Stimulated activated effector memory CD8-positive, alpha-beta T cell treated with anti-CD3 and anti-CD28 coated beads, Interleukin-12 subunit alpha, Interleukin-12 subunit beta, amount 100 ng/mL, for 72 hours (primary cell): ENCODE measurements around the gene KHDC4.
"Not testable (repeated sequence)": the region's sequence is repeated elsewhere in the genome, so short reads cannot be mapped to it uniquely, and the experiment has no call there.

ENCODE experiments used
- ATAC-seq: fragments of 150-1000 bp; cut with Tn5 transposase; 2 replicates; pipeline ENCODE4 v1.10.0; 2021
- DNase-seq, 2 donors: peaks; one replicate each; pipeline ENCODE4 v3.0.0; 2021 to 2022; ENCODE audit warnings: low spot score in 2 of 2
- H3K27ac Mint-ChIP-seq: one replicate; pipeline ENCODE4 v1.8.0; 2022; ENCODE audit warnings: mild to moderate bottlenecking, mixed read lengths
- H3K36me3 Mint-ChIP-seq: one replicate; pipeline ENCODE4 v1.8.0; 2022; ENCODE audit warnings: mild to moderate bottlenecking, mixed read lengths
- H3K4me1 Mint-ChIP-seq: one replicate; pipeline ENCODE4 v1.8.0; 2022; ENCODE audit warnings: mixed read lengths
- H3K4me3 Mint-ChIP-seq: one replicate; pipeline ENCODE4 v1.8.0; 2022; ENCODE audit warnings: mild to moderate bottlenecking, mixed read lengths
- H3K9me3 Mint-ChIP-seq: one replicate; pipeline ENCODE4 v1.8.0; 2022; ENCODE audit warnings: mixed read lengths

KHDC4 gene

DNA sequence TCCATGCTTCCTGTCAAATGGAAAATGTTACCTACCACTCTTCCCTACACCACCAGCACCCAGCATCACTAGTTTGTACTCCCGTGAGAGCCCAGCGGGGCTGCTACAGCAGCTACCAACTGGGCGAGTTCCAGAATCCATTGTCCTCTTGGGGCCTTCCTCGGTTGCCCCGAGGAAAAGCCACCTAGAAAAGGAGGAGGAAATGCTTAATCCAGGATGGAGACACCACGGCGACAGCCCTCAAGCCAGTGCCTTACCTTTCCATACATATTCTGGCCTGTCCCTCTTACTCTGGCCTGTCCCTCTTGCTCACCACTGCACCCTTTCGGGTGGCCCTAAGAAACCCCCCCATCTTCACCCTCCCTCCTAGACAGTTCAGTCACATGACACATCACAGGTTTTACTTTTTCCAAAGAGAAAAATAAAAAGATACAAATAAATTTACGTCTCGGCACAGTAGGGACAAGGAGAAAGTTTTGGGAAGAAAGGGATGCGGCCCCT lies 23.5 kb downstream of the KHDC4 start:
- Mint-ChIP-seq H3K36me3 (no peaks in the 10 kb centered on the region), H3K27ac (peak overlapping the region; percentile 98), H3K4me3 (peak overlapping the region; percentile 95), H3K9me3 (no peaks in the 10 kb centered on the region), H3K4me1 (peaks cover 24% of the 10 kb centered on the region)
- ATAC-seq = peak; percentile 48
- DNase-seq = peak; percentile 9 to 61

DNA sequence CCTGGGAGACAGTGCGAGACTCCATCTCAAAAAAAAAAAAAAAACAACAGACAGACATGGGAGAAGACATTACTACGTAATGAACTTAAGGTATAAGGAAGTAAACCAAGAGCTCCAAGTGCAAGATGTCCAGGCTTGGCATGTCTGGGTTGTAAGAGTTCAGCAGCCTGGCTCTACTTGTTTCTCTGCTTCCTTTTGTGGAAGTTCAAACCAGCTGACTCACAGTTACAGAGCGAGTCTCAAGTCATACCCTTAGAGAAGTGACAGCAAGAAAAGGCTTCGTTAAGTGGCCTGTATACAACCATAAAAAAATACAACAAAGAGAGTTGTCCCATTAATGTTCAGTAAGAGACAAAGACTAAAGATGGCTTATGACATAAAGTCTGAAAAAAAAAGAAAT lies 24.3 kb downstream of the KHDC4 start:
- Mint-ChIP-seq H3K27ac (peak overlapping the region; percentile 98), H3K9me3 (no peaks in the 10 kb centered on the region), H3K4me1 (peaks cover 24% of the 10 kb centered on the region), H3K36me3 (no peaks in the 10 kb centered on the region), H3K4me3 (peak overlapping the region; percentile 95)
- DNase-seq = no peak
- ATAC-seq = no peak

GRCh38 chr1:155904261-155904660 lies 30.0 kb downstream of the KHDC4 start:
- no peaks in the 10 kb centered on the region for H3K9me3 Mint-ChIP-seq
- ATAC-seq = no peak
- peak overlapping the region; percentile 18 for H3K27ac Mint-ChIP-seq
- H3K4me1 Mint-ChIP-seq = no peaks in the 10 kb centered on the region
- H3K4me3 Mint-ChIP-seq = no peak overlapping the region
- DNase-seq = no peak
- H3K36me3 Mint-ChIP-seq = no peaks in the 10 kb centered on the region

DNA sequence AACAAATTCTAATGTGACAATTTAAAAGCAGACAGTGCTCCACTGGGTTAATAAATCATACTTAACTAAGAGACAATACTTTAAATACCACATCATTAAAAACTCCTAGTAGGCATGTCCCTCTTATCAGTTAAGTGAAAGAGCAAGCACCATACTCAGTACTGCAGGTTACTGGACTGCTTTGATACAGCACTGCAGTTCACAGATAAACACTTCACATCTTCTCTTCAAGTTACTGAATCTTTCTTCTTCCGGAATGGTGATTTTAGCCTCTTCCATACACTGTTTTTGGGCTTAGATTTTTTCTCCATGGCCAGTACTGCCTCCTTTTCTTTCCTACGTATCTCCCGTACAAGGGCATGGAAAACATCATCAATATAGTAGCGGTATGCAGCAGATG lies 34.1 kb downstream of the KHDC4 start:
- no peaks in the 10 kb centered on the region for H3K36me3 Mint-ChIP-seq
- ATAC-seq = no peak
- H3K4me1 Mint-ChIP-seq = no peaks in the 10 kb centered on the region
- H3K4me3 Mint-ChIP-seq = no peak overlapping the region
- no peak for DNase-seq
- no peak overlapping the region for H3K27ac Mint-ChIP-seq
- H3K9me3 Mint-ChIP-seq = no peaks in the 10 kb centered on the region

- no peak overlapping the region for H3K4me3 Mint-ChIP-seq
- no peaks in the 10 kb centered on the region for H3K9me3 Mint-ChIP-seq
- DNase-seq = no peak
- H3K4me1 Mint-ChIP-seq = no peaks in the 10 kb centered on the region
- H3K27ac Mint-ChIP-seq = no peak overlapping the region
- ATAC-seq = no peak
- H3K36me3 Mint-ChIP-seq = no peaks in the 10 kb centered on the region
Observed at GRCh38 chr1:155899683-155900082, 34.5 kb downstream of the KHDC4 start.

DNA sequence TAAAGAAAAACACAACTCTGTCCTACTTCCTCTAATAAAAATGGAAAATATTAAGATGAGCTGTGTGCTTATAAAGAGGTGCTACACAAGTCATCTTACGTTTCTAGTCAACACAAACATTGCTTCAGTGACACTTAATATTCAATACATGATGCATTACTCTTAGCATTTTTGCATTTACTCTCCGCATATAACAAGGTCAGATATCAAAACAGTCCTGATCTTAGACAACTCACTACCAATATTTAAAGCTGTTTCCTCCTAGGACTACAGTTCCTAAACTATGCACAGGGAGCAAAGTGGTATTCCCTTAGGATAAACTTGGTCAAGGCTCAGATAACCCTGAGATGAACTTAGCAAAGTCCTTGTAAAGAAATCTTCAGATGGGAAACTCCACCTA lies 35.3 kb downstream of the KHDC4 start:
- Mint-ChIP-seq H3K9me3 (no peaks in the 10 kb centered on the region), H3K27ac (peak overlapping the region; percentile 59), H3K4me3 (no peak overlapping the region), H3K4me1 (peaks cover under 1% of the 10 kb centered on the region), H3K36me3 (no peaks in the 10 kb centered on the region)
- DNase-seq = no peak
- ATAC-seq = no peak

DNA sequence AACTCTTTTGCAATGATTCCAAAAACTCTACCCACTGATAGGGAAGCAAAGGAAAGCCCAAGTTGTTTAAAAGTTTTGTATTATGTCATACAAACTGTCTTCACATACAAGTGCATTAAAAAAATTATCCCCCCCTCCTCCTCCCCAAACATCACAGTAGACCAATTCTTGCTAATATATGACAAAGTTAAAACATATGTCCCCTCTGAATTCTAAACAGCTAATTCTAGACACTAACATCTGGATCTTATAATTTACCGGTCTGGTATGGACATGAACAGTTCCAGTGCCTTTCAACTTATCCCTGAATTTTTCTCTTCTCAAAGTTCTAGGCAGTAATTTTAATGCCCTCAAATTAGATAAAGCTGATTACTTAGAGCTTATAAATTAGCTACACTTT lies 36.5 kb downstream of the KHDC4 start:
- Mint-ChIP-seq H3K4me3 (no peak overlapping the region), H3K36me3 (no peaks in the 10 kb centered on the region), H3K9me3 (no peaks in the 10 kb centered on the region), H3K4me1 (peaks cover 11% of the 10 kb centered on the region), H3K27ac (no peak overlapping the region)
- ATAC-seq = no peak
- DNase-seq = no peak

DNA sequence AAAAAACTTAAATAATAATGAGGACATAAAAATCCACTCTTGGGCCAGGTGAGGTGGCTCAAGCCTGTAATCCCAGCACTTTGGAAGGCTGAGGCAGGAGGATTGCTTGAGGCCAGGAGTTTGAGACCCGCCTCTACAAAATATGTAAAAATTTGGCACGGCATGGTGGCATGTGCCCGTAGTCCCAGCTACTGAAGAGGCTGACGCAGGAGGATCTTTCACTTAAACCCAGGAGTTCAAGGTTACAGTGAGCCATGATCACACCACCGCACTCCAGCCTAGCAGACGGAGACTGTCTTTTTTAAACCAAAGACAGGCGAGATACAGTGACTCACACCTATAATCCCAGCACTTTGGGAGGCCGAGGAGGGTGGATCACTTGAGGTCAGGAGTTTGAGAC lies 37.7 kb downstream of the KHDC4 start:
- not testable (repeated sequence) for H3K9me3 Mint-ChIP-seq, H3K36me3 Mint-ChIP-seq, DNase-seq, H3K27ac Mint-ChIP-seq, ATAC-seq, H3K4me3 Mint-ChIP-seq
- peaks cover 11% of the 10 kb centered on the region for H3K4me1 Mint-ChIP-seq

DNA sequence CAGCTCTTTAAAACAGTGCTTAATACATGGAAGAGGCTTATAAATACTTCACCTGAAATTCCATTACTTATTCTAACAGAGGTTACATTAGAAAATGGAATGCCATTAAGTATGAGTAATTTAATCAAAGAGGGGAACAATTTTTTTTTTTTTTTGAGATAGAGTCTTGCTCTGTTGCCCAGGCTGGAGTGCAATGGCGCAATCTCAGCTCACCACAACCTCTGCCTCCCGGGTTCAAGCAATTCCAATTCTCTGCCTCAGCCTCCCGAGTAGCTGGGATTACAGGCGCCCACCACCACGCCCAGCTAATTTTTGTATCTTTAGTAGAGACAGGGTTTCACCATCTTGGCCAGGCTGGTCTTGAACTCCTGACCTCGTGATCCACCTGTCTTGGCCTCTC lies 38.6 kb downstream of the KHDC4 start:
- H3K4me3 Mint-ChIP-seq, H3K36me3 Mint-ChIP-seq, H3K9me3 Mint-ChIP-seq, ATAC-seq, H3K27ac Mint-ChIP-seq, DNase-seq: not testable (repeated sequence)
- peaks cover 11% of the 10 kb centered on the region for H3K4me1 Mint-ChIP-seq

- ATAC-seq (peak; percentile 94), DNase-seq (no peak)
- no peaks in the 10 kb centered on the region for H3K9me3 Mint-ChIP-seq
- H3K4me1 Mint-ChIP-seq = peaks cover 11% of the 10 kb centered on the region
- peaks cover 4% of the 10 kb centered on the region for H3K36me3 Mint-ChIP-seq
- peak overlapping the region; percentile 36 for H3K27ac Mint-ChIP-seq
- no peak overlapping the region for H3K4me3 Mint-ChIP-seq
Observed at GRCh38 chr1:155893389-155894142, 40.6 kb downstream of the KHDC4 start.

GRCh38 chr1:155892796-155893195 lies 41.4 kb downstream of the KHDC4 start:
- Mint-ChIP-seq H3K36me3 (peaks cover 5% of the 10 kb centered on the region), H3K4me3 (no peak overlapping the region), H3K27ac (peak overlapping the region; percentile 36), H3K4me1 (peaks cover 11% of the 10 kb centered on the region), H3K9me3 (no peaks in the 10 kb centered on the region)
- ATAC-seq = no peak
- DNase-seq = no peak

GRCh38 chr1:155890251-155890650 lies 44.0 kb downstream of the KHDC4 start:
- ATAC-seq (no peak), DNase-seq (no peak)
- Mint-ChIP-seq H3K4me3 (no peak overlapping the region), H3K9me3 (no peaks in the 10 kb centered on the region), H3K27ac (no peak overlapping the region), H3K36me3 (peaks cover 30% of the 10 kb centered on the region), H3K4me1 (peaks cover 11% of the 10 kb centered on the region)

GRCh38 chr1:155889566-155889965 lies 44.6 kb downstream of the KHDC4 start:
- H3K27ac Mint-ChIP-seq = no peak overlapping the region
- no peak for ATAC-seq
- no peak overlapping the region for H3K4me3 Mint-ChIP-seq
- peaks cover 33% of the 10 kb centered on the region for H3K36me3 Mint-ChIP-seq
- H3K9me3 Mint-ChIP-seq = no peaks in the 10 kb centered on the region
- peaks cover 11% of the 10 kb centered on the region for H3K4me1 Mint-ChIP-seq
- DNase-seq = no peak

DNA sequence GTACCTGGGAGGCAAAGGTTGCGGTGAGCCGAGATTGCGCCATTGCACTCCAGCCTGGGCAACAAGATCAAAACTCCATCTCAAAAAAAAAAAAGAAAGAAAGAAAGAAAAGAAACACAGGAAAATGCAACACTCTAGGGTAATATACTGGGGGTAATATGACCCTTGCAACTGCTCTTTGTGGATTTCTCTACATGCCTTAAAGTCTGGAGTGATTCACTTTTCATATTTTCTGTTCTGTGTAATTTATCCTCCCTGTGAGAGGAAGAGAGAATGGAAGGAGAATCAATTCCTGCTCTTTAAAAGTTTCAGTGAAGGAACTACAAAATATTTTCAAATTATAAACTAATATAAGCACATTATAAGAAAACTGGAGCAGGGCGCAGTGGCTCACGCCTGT lies 45.7 kb downstream of the KHDC4 start:
- H3K27ac Mint-ChIP-seq = no peak overlapping the region
- DNase-seq (no peak), ATAC-seq (no peak)
- peaks cover 6% of the 10 kb centered on the region for H3K4me1 Mint-ChIP-seq
- no peaks in the 10 kb centered on the region for H3K9me3 Mint-ChIP-seq
- peaks cover 38% of the 10 kb centered on the region for H3K36me3 Mint-ChIP-seq
- no peak overlapping the region for H3K4me3 Mint-ChIP-seq

DNA sequence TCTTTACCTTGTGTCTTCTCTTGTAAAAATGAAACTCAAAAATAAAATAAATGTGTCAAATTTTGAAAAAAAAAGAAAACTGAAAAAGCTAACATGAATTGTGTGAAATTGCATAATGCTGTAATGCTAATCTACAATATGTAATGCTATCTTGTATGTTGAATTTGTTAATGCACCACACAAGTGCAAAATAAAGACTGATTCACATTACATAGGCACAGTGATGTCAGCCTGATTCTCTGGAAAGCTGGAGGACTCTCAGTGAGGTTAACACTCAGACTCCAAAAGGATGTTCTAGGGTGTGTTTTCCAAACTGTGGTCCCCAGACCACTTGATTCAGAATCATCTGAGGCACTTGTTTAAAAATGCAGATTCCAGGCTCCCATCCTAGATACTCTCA lies 49.2 kb downstream of the KHDC4 start:
- Mint-ChIP-seq H3K4me1 (no peaks in the 10 kb centered on the region), H3K27ac (no peak overlapping the region), H3K36me3 (peaks cover 67% of the 10 kb centered on the region), H3K9me3 (no peaks in the 10 kb centered on the region), H3K4me3 (no peak overlapping the region)
- DNase-seq = no peak
- ATAC-seq = no peak
